HG02623 (cell line): ENCODE measurements around the gene FSCN2.

Experiments
- ATAC-seq: cut with Tn5 transposase; IDR thresholded peaks from one replicate; pipeline ENCODE4 v1.9.1; 2021; ENCODE audit warnings: moderate library complexity; ENCODE audit not compliant: unreplicated experiment

Gene FSCN2

GRCh38 chr17:81538651-81539570 lies 10.7 kb downstream of the FSCN2 start:
- ATAC-seq = no peak

DNA sequence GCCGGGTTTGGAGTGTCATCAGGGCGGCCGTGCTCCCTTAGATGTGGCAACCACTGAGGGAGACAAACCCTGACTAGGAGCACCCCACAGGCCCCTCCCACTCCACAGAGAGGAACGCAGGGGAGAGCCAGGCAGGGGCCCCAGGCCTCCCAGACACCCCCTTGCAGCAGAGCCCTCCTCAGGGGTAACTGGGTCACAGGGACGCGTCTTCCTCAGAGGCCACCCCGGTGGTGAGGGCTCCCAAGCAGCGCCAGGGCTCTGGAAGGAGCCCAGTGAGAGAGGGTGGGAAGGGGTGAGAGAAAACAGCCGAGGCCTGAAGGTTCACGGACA lies 11.4 kb downstream of the FSCN2 start:
- no peak for ATAC-seq

DNA sequence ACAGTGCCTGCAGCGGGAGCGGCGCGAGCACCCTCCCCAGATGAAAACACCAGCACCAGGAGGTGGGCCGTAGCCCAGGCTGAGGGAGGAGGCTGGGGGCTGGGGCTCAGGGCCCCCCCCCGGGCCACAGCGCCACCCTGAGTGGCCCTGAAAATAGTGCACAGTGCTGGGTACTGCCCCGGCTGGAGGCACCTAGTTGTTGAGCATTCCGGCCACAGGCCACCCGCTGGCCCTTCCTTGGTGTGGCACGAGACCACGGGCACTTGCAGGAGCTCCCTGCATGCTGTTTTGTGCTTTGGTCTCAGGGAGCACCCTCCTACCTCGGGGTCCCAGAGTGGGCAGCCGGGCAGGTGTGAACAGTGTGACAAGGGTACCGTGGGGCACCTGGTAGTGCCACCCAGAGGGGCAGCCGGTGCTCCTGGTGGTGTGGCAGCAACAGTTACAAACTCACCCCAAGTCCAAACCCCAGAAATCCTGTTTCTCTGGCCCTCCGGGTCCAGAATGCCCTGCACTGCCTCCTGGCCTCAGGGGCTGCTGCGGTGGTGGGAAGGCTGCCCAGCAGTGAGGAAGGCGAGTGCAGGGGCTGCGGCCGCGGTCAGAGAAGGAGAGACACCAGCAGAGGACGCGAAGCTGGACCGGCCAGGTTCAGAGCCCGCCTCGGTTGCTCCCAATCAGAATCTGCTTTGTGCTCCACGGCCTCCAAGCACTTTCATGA lies 11.9 kb downstream of the FSCN2 start:
- ATAC-seq = no peak

- no peak for ATAC-seq
Measured at GRCh38 chr17:81540676-81541027, 12.5 kb downstream of the FSCN2 start.

DNA sequence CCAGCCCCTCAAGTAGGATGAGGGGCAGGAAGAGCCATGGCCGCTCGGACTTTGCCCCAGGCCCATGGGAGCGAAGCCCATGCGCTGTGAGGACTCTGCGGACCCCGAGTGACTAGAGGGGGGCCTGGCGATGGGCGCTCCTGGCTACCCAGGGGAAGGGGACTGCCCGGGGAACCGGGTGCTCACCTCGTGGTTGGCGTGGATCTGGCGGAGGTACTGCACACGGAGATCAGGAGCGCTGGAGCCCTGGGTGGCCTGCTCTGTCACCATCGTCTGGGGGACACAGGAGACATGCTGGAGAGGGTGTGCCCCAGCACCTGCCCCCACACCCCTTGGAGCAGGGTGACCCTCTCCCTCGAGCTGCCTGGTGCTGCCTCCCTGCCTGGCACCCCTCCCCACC lies 12.9 kb downstream of the FSCN2 start:
- no peak for ATAC-seq

DNA sequence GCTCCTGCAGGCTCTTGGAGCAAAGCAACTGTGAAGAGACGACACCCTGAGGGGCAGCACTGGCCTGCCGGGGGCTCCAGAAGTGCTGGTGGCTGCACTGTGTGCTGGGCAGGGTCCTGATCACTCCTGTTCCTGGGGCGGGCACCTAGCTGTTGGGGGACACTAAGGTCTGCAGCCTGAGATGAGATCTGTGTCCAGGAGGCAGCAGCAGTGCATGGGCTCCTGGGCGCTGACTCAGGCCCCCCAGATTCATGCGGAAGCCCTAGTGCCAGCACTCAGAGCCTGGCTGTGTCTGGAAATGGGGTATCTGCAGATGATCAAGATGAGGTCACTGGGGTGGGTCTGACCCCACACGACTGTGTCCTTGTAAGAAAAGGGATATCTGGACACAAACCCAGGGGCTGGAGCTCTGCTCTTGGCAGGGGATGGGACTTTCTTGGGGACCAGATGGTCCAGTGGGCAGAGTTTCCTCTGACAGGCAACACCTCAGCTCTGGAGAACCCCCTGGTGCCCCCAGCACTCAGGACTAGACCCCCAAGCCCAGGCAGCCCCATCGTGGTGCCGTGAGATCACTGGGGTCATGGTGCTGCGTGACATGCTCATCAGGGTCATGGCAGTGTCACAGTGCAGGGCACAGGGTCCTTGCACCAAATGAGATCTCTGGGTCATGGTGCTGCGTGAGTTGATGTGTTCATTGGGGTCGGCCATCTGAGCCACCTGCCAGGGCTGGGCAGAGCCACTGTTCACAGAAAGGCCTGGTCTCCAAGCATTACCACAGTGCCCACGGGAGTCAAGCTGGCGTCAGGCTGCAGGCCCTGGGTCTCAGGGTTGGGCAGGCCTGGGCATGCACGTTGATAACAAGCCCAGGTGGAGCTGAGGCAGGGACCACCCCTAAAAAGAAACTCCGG lies 14.5 kb downstream of the FSCN2 start:
- no peak for ATAC-seq

DNA sequence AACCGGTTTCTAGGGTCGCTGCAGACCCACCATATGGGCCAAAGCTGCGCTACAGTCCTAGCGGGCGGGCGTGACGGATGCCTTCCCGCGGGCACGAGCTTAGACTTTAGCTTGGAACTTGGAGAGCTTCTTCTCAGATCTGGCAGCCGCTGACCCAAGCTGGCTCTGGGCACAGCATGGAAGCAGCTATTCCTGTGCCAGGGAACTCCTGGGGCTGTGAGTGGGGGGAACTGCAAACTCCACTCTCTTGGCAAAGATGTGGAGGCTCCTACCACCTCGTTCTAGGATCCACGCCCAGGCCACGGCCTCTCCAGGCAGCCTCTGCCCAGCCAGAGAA lies 15.1 kb downstream of the FSCN2 start:
- no peak for ATAC-seq

- ATAC-seq = no peak
Measured at GRCh38 chr17:81543756-81544155, 15.6 kb downstream of the FSCN2 start.

GRCh38 chr17:81544281-81544974 lies 16.3 kb downstream of the FSCN2 start:
- ATAC-seq = no peak

- no peak for ATAC-seq
Measured at GRCh38 chr17:81545160-81545949, 17.2 kb downstream of the FSCN2 start.

- ATAC-seq = no peak
Measured at GRCh38 chr17:81546906-81547613, 18.9 kb downstream of the FSCN2 start.

- no peak for ATAC-seq
Measured at GRCh38 chr17:81547614-81547982, 19.4 kb downstream of the FSCN2 start.

- no peak for ATAC-seq
Measured at GRCh38 chr17:81549031-81549557, 20.9 kb downstream of the FSCN2 start.

- no peak for ATAC-seq
Measured at GRCh38 chr17:81549826-81550225, 21.6 kb downstream of the FSCN2 start.

GRCh38 chr17:81550285-81550684 lies 22.1 kb downstream of the FSCN2 start:
- ATAC-seq = no peak

- no peak for ATAC-seq
Measured at GRCh38 chr17:81550830-81551457, 22.8 kb downstream of the FSCN2 start.

DNA sequence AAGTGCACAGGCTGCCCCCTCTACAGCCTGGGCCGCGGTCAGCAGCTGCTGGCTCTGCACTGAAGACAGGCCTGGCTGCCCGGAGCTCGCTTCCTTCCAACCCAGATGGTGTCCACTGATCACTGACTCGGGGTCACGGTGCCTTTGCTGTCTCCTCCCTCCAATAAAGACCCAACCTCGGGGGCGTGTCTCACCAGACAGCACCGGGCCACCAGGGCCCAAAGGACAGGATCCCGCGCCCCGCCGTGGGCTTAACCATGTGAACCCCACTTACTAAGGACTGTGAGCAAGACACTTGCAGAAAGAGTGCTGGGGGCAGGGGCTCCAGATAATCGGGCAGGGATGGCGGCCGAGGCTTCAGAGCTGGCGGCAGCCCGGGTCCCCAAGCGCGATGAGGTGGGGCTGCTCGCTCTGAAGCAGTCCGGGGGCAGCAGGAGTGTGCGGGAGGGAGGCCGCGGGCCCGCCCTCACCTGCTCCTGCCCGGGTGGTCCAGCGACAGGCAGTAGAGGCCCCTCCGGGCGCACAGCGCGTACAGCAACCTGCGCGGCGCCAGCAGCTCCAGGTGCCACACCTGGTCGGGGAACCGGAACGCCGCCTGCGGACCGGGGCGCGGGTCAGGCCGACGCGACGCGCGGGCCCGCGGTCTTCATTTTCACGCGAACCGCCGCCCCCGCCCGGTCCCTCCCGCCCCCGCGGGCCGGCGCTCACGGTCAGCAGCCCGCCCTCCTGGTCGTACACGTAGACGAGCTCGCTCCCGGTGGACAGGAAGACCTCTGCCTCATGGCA lies 23.5 kb downstream of the FSCN2 start:
- ATAC-seq = peak; percentile 9
